HEK293T (cell line): ENCODE results near the gene CCDC80.
A peak's percentile ranks its signal among the peaks of the same experiment; 100 is the strongest.

Experiments
- CTCF ChIA-PET: fragments of 350-600 bp; formaldehyde crosslinking; extraction: SDS; loops from one replicate; lab custom pipeline; 2021; ENCODE audit warnings: antibody characterized with exemption, inconsistent platforms; lab: Yijun Ruan, JAX
- POLR2A ChIA-PET: fragments of 350-600 bp; formaldehyde crosslinking; extraction: SDS; loops from one replicate; lab custom pipeline; 2020; ENCODE audit warnings: antibody characterized with exemption, inconsistent platforms; lab: Yijun Ruan, JAX
- DNase-seq: peaks from one replicate; pipeline ENCODE4 v3.0.0; 2012; ENCODE audit warnings: mixed read lengths; ENCODE audit errors: extremely low spot score
- BHLHE40 ChIP-seq: fragments of 450-650 bp; IDR thresholded peaks from 2 replicates; pipeline ENCODE4 v1.6.1; 2016; ENCODE audit warnings: mild to moderate bottlenecking, moderate library complexity, borderline replicate concordance
- CTBP1 ChIP-seq: fragments of 450-650 bp; IDR thresholded peaks from 2 replicates; pipeline ENCODE4 v1.6.1; 2016; ENCODE audit warnings: borderline replicate concordance
- FOXA1 ChIP-seq: fragments of 450-650 bp; IDR thresholded peaks from 2 replicates; pipeline ENCODE4 v1.6.1; 2016; ENCODE audit warnings: mild to moderate bottlenecking
- FOXK2 ChIP-seq: fragments of 450-650 bp; IDR thresholded peaks from 2 replicates; pipeline ENCODE4 v1.6.1; 2016; ENCODE audit warnings: mild to moderate bottlenecking
- FOXM1 ChIP-seq: fragments of 450-650 bp; IDR thresholded peaks from 2 replicates; pipeline ENCODE4 v1.6.1; 2017; ENCODE audit warnings: mild to moderate bottlenecking, borderline replicate concordance
- HDGF ChIP-seq: fragments of 450-650 bp; IDR thresholded peaks from 2 replicates; pipeline ENCODE4 v1.6.1; 2017; ENCODE audit warnings: antibody characterized with exemption, borderline replicate concordance
- L3MBTL2 ChIP-seq: fragments of 450-650 bp; conservative IDR thresholded peaks from 2 replicates; pipeline ENCODE4 v1.6.1; 2016; ENCODE audit warnings: mild to moderate bottlenecking
- LEF1 ChIP-seq: fragments of 450-650 bp; IDR thresholded peaks from 2 replicates; pipeline ENCODE4 v1.6.1; 2017; ENCODE audit warnings: mild to moderate bottlenecking, borderline replicate concordance
- NFRKB ChIP-seq: fragments of 450-650 bp; IDR thresholded peaks from 2 replicates; pipeline ENCODE4 v1.6.1; 2016; ENCODE audit warnings: mild to moderate bottlenecking, moderate library complexity
- SP1 ChIP-seq: fragments of 450-650 bp; IDR thresholded peaks from 2 replicates; pipeline ENCODE4 v1.6.1; 2017
- SUZ12 ChIP-seq: fragments of 450-650 bp; IDR thresholded peaks from 2 replicates; pipeline ENCODE4 v1.6.1; 2016; ENCODE audit warnings: mild to moderate bottlenecking
- TARDBP ChIP-seq: fragments of 450-650 bp; IDR thresholded peaks from 2 replicates; pipeline ENCODE4 v1.6.1; 2016
- ZNF384 ChIP-seq: fragments of 450-650 bp; IDR thresholded peaks from 2 replicates; pipeline ENCODE4 v1.6.1; 2016

Gene CCDC80

DNA sequence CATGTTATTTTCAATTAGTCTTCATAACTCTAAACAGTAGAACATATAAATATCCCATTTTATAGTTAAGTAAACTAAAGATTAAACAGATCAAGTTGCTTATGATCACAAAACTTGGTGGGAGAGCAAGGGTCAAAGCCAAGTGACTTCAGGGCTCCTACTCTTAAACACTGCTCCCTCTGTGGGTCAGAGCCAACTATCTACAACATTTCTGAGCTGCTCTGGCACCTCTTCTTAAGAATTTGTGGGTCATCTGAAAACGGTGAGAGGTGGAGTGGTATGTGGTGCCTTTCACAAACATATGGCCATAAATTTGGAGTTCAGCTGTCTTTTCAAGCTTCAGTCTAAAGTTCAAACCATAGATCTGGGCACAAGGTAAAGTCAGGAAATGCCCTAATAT lies 90.1 kb downstream of the CCDC80 start:
- CTCF ChIA-PET, result no interaction called here
- TF ChIP-seq BHLHE40, result no peak
- no peak for TF ChIP-seq L3MBTL2
- no peak for TF ChIP-seq SP1
- TF ChIP-seq HDGF, result no peak
- TF ChIP-seq FOXM1, result no peak
- no peak for TF ChIP-seq TARDBP
- no peak for TF ChIP-seq SUZ12
- TF ChIP-seq NFRKB, result no peak
- TF ChIP-seq FOXA1, result no peak
- TF ChIP-seq LEF1, result no peak
- TF ChIP-seq ZNF384, result no peak
- no peak for TF ChIP-seq CTBP1
- TF ChIP-seq FOXK2, result no peak
- POLR2A ChIA-PET, result interaction anchor here (2.2 kb wide), 1 partner anchor 11 kb away, joined by 8 read pairs; the partner anchor contains the start of genes ATG3 and SLC35A5
- DNase-seq, result peak; percentile 8
